Panc1 (cell line): ENCODE measurements around the gene DNM3. TPM values are rescaled to one million over a fixed set of nuclear protein-coding genes. Genes with fewer than 3 reads are reported as not detected.

Experiments used
- ATAC-seq: fragments of 200-7000 bp; cut with Tn5 transposase; 2 replicates; pipeline ENCODE4 v1.9.1; 2020; ENCODE audit warnings: mild to moderate bottlenecking, moderate library complexity
- BruUV-seq: library from RNA; stranded (reverse); fragments of 400-500 nt; replicated peaks from 2 replicates; lab custom pipeline; 2021; lab: Mats Ljungman, UMichigan
- CTCF ChIA-PET: fragments of 300-600 bp; sonication (Branson Sonifier 250); formaldehyde crosslinking; loops from one replicate; lab custom pipeline; 2022; ENCODE audit warnings: antibody characterized with exemption; lab: Charles Lee
- POLR2A ChIA-PET: fragments of 300-600 bp; sonication (Branson Sonifier 250); formaldehyde crosslinking; loops from one replicate; lab custom pipeline; 2022; ENCODE audit warnings: antibody characterized with exemption; lab: Charles Lee
- DNase-seq: peaks from one replicate; pipeline ENCODE4 v3.0.0-alpha.2; 2010; ENCODE audit warnings: low read depth, low spot score
- H3K27ac ChIP-seq: 2 replicates; pipeline ENCODE4 v1.5.1; 2011; ENCODE audit warnings: mild to moderate bottlenecking, low read length, inconsistent platforms
- H3K27me3 ChIP-seq: fragments of 200-500 bp; sonication (Bioruptor generic); 2 replicates; pipeline ENCODE4 v1.6.0; 2014; ENCODE audit warnings: low read length, inconsistent platforms; ENCODE audit not compliant: control insufficient read depth, insufficient read depth
- H3K36me3 ChIP-seq: fragments of 200-500 bp; sonication (Bioruptor generic); 2 replicates; pipeline ENCODE4 v1.5.1; 2014; ENCODE audit warnings: inconsistent platforms, mild to moderate bottlenecking, low read length, moderate library complexity; ENCODE audit not compliant: control insufficient read depth, insufficient read depth
- H3K4me1 ChIP-seq: 2 replicates; pipeline ENCODE4 v1.5.1; 2011; ENCODE audit warnings: inconsistent platforms, mild to moderate bottlenecking, low read length, moderate library complexity; ENCODE audit not compliant: control insufficient read depth, insufficient read depth
- H3K4me3 ChIP-seq, 2 experiments: 2 replicates each; pipeline ENCODE4 v1.5.1; 2011 to 2012; ENCODE audit warnings: low read depth in 2 of 2, low read length in 2 of 2, mild to moderate bottlenecking in 2 of 2, inconsistent platforms in 1 of 2, moderate library complexity in 1 of 2
- H3K9me3 ChIP-seq: fragments of 200-500 bp; sonication (Bioruptor generic); 2 replicates; pipeline ENCODE4 v1.5.1; 2014; ENCODE audit warnings: low read depth, mild to moderate bottlenecking, inconsistent platforms, low read length, moderate library complexity; ENCODE audit not compliant: control insufficient read depth, insufficient read depth
- CTCF ChIP-seq: fragments of 450-650 bp; IDR thresholded peaks from 2 replicates; pipeline ENCODE4 v1.5.1; 2017; ENCODE audit warnings: mild to moderate bottlenecking
- POLR2AphosphoS5 ChIP-seq: IDR thresholded peaks from 2 replicates; pipeline ENCODE4 v1.6.1; 2012; ENCODE audit warnings: mild to moderate bottlenecking, low read depth, low read length, moderate library complexity
- REST ChIP-seq, 2 experiments: IDR thresholded peaks; 2 replicates each; pipeline ENCODE4 v1.6.1; 2011 to 2012; ENCODE audit warnings: low read depth in 2 of 2, control low read depth in 1 of 2, low read length in 1 of 2, mild to moderate bottlenecking in 1 of 2, moderate library complexity in 1 of 2; ENCODE audit not compliant: insufficient read depth in 1 of 2
- SIN3A ChIP-seq: IDR thresholded peaks from 2 replicates; pipeline ENCODE4 v1.6.1; 2012; ENCODE audit warnings: low read depth, mild to moderate bottlenecking, low read length, moderate library complexity, borderline replicate concordance; ENCODE audit not compliant: insufficient read depth
- TCF7L2 ChIP-seq: IDR thresholded peaks from 2 replicates; pipeline ENCODE4 v1.6.1; 2011; ENCODE audit warnings: mild to moderate bottlenecking, low read depth, low read length, inconsistent platforms
- in situ Hi-C: cut with HindIII; loops from 2 replicates; pipeline ENCODE4 v1.10.0; 2016; ENCODE audit warnings: low sequenced_read_pairs, low pct_unique_long_range_greater_than_20kb
- intact Hi-C: fragments of 100-400 bp; cut with micrococcal nuclease; formaldehyde crosslinking; loops from one replicate; pipeline ENCODE4 v1.10.0; 2022; ENCODE audit not compliant: unreplicated experiment
- total RNA-seq: library from RNA; stranded (reverse); gene quantifications from one replicate; pipeline ENCODE4 v1.2.1, GENCODE V29; 2021; ENCODE audit not compliant: unreplicated experiment

DNM3 gene
- total RNA-seq, 1 experiment from 2014 or later, result 0.46 TPM

GRCh38 chr1:172343240-172344160 is 502.2 kb downstream of the DNM3 start:
- TF ChIP-seq POLR2AphosphoS5 (0 out of 2 replicates have a peak, but pooled peaks have one; percentile 28), TCF7L2 (no peak), CTCF (no peak), REST (IDR thresholded peaks at IDR 0.05; ENCODE audit: insufficient read depth in 1 of 2, low read depth in 2 of 2, low read length in 1 of 2) (no peak), SIN3A (no peak)
- DNase-seq, result no peak
- H3K27ac ChIP-seq, result peak overlapping the region; percentile 95
- ATAC-seq, result peak; percentile 79
- in situ Hi-C loops, result no loop called here
- no TSS peak for BruUV-seq
- H3K4me3 ChIP-seq, result peak overlapping the region in 1 of 2 experiments; percentile 16; a peak in 1 of 4 replicates
- intact Hi-C loops, result no loop called here
- H3K36me3 ChIP-seq, result no peaks in the 10 kb centered on the region
- ChIA-PET CTCF (interaction anchor here (0.9 kb wide), 1 partner anchor 341 kb away, joined by 3 read pairs; no protein-coding TSS in a partner anchor), POLR2A (interaction anchor here (0.6 kb wide), 2 partner anchors 21 to 710 kb away, joined by 4 to 5 read pairs; no protein-coding TSS in a partner anchor)
- H3K9me3 ChIP-seq, result peaks cover 26% of the 10 kb centered on the region
- H3K4me1 ChIP-seq, result peaks cover 15% of the 10 kb centered on the region
- H3K27me3 ChIP-seq, result no peaks in the 10 kb centered on the region

- Histone ChIP-seq H3K9me3 (peaks cover 29% of the 10 kb centered on the region), H3K4me1 (peaks cover 15% of the 10 kb centered on the region), H3K27ac (peak overlapping the region; percentile 95), H3K27me3 (no peaks in the 10 kb centered on the region), H3K4me3 (no peak overlapping the region), H3K36me3 (no peaks in the 10 kb centered on the region)
- ChIA-PET CTCF (no interaction called here), POLR2A (no interaction called here)
- in situ Hi-C loops, result no loop called here
- intact Hi-C loops, result no loop called here
- no peak for ATAC-seq
- BruUV-seq, result no TSS peak
- no peak for DNase-seq
- TF ChIP-seq POLR2AphosphoS5 (no peak), CTCF (no peak), SIN3A (no peak), REST (IDR thresholded peaks at IDR 0.05; ENCODE audit: insufficient read depth in 1 of 2, low read depth in 2 of 2, low read length in 1 of 2) (no peak), TCF7L2 (no peak)
Measured at GRCh38 chr1:172344444-172344843, 503.1 kb downstream of the DNM3 start.
